Measurements from ENCODE around the gene UGT2A1. TPM values are rescaled to one million over a fixed set of nuclear protein-coding genes. Genes with fewer than 3 reads are reported as not detected.

UGT2A1 gene
- total and polyA plus RNA-seq, 2 of the 4 experiments (the other 2 are of a cell fraction) = not detected

DNA sequence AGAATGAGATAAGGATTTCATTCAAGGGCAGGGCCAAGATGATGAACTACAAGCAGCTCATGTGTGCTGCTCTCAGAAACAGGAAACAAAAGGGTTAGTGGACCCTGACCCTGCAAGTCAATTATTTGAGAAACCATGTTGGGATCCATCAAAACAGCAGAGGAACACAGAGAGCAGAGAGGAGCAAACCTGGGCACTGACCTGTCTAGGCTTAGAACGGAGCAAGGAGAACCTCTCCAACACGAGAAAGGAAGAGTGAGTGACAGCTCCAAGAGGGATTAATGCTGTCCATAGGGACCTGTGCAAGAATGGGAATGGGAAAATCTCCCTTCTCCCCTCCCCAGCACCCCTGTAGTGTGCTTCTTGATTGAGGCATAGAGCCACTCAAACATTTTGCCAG is 103.4 kb downstream of the UGT2A1 start:
- no peak overlapping the region for H4K5ac ChIP-seq (ENCODE audit: low read depth, low read length)
- H3K4ac ChIP-seq (ENCODE audit: low read depth, low read length) = no peak overlapping the region
- H4K20me1 ChIP-seq (ENCODE audit: insufficient read depth, low read length) = no peaks in the 10 kb centered on the region
- no peak overlapping the region for H2BK5ac ChIP-seq (ENCODE audit: low read depth, low read length, poor library complexity, severe bottlenecking)
- no peak overlapping the region for H4K91ac ChIP-seq (ENCODE audit: insufficient read depth, low read depth, low read length)
- H3K9me3 ChIP-seq (ENCODE audit: control insufficient read depth, insufficient read depth, low read length) = peaks cover 6% of the 10 kb centered on the region; the same call in 1 of the 2 replicates
- H3K36me3 ChIP-seq (ENCODE audit: control insufficient read depth, insufficient read depth, low read length) = no peaks in the 10 kb centered on the region
- dilution Hi-C loops (cut with HindIII; ENCODE audit: low sequenced_read_pairs, unreplicated experiment) = no loop called here
- POLR2A ChIA-PET (ENCODE audit: unreplicated experiment) = no interaction called here
- no peaks in the 10 kb centered on the region for H3K27me3 ChIP-seq (ENCODE audit: control insufficient read depth, insufficient read depth, low read length)
- H2AFZ ChIP-seq (replicated peaks; ENCODE audit: low read length, poor library complexity) = no peak overlapping the region
- H3K4me2 ChIP-seq (ENCODE audit: low read depth, low read length) = no peak overlapping the region
- no peak for DNase-seq
- no peak overlapping the region for H3K9ac ChIP-seq (ENCODE audit: low read depth, low read length)
- WGBS, 2 experiments (ENCODE audit: extremely low coverage in 2 of 2, insufficient read length in 1 of 2) = no CpG with 5 or more reads among the region's 2 CpGs
- no peak overlapping the region for H2AK9ac ChIP-seq (replicated peaks; ENCODE audit: low read depth, low read length, poor library complexity)
- no TSS peak for BruUV-seq (replicated peaks)
- ATAC-seq (ENCODE audit: low read depth) = no peak
- H3K27ac ChIP-seq (ENCODE audit: insufficient read depth, low read length) = no peak overlapping the region
- no peak overlapping the region for H3K14ac ChIP-seq (replicated peaks; ENCODE audit: low read depth, low read length)
- no peaks in the 10 kb centered on the region for H3K4me1 ChIP-seq (ENCODE audit: control insufficient read depth, insufficient read depth, low read length)
- CTCF ChIA-PET = no interaction called here
- TF ChIP-seq NFE2L2 (IDR thresholded peaks at IDR 0.05; ENCODE audit: low read depth, low read length) = no peak
- TF ChIP-seq FOS (IDR thresholded peaks at IDR 0.05; ENCODE audit: low read depth, low read length) = no peak
- no peak for TF ChIP-seq SMC3 (IDR thresholded peaks at IDR 0.05; ENCODE audit: low read depth, low read length)
- TF ChIP-seq, protein P1, sequence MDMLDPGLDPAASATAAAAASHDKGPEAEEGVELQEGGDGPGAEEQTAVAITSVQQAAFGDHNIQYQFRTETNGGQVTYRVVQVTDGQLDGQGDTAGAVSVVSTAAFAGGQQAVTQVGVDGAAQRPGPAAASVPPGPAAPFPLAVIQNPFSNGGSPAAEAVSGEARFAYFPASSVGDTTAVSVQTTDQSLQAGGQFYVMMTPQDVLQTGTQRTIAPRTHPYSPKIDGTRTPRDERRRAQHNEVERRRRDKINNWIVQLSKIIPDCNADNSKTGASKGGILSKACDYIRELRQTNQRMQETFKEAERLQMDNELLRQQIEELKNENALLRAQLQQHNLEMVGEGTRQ (IDR thresholded peaks at IDR 0.05; ENCODE audit: low read depth, low read length) = no peak
- no peak for TF ChIP-seq RFX5 (IDR thresholded peaks at IDR 0.05; ENCODE audit: low read depth, low read length)
- TF ChIP-seq RAD21 (IDR thresholded peaks at IDR 0.05; ENCODE audit: low read length) = no peak
- TF ChIP-seq CEBPB (IDR thresholded peaks at IDR 0.05; ENCODE audit: low read depth, low read length) = no peak
- H2BK15ac ChIP-seq (ENCODE audit: low read depth, low read length) = no peak overlapping the region
- intact Hi-C loops (cut with micrococcal nuclease) = no loop called here
- no peak overlapping the region for H2BK20ac ChIP-seq (ENCODE audit: low read depth, low read length)
- no peaks in the 10 kb centered on the region for H3K79me1 ChIP-seq (ENCODE audit: low read depth in 1 of 2, low read length in 2 of 2)
- no peak overlapping the region for H3K18ac ChIP-seq (ENCODE audit: low read depth, low read length)
- no peak overlapping the region for H3K4me3 ChIP-seq (ENCODE audit: insufficient read depth, low read depth, low read length)
- H3K23ac ChIP-seq (ENCODE audit: low read depth, low read length) = no peak overlapping the region
- no peak overlapping the region for H2BK120ac ChIP-seq (ENCODE audit: low read depth, low read length)
- H3K56ac ChIP-seq (ENCODE audit: extremely low read depth, insufficient read depth, low read length) = no peak overlapping the region
- in situ Hi-C loops (cut with MboI; ENCODE audit: low sequenced_read_pairs) = no loop called here
- no peak overlapping the region for H4K8ac ChIP-seq (ENCODE audit: low read depth in 2 of 2, low read length in 2 of 2)
- no peaks in the 10 kb centered on the region for H3K9me1 ChIP-seq (ENCODE audit: insufficient read depth, low read length)
- H2AK5ac ChIP-seq (ENCODE audit: low read depth, low read length) = no peak overlapping the region
